GM18951 (cell line): ENCODE measurements around the gene FAM76B.
"Not testable (repeated sequence)": the region's sequence is repeated elsewhere in the genome, so short reads cannot be mapped to it uniquely, and the experiment has no call there.

Experiments used
- POLR2A ChIP-seq: IDR thresholded peaks from 4 replicates; pipeline ENCODE4 v1.6.1; 2011; ENCODE audit warnings: mild to moderate bottlenecking; ENCODE audit not compliant: insufficient read length, insufficient read depth; ENCODE audit errors: extremely low read depth
- in situ Hi-C: fragments of 300-500 bp; cut with MboI; formaldehyde crosslinking; loops from one replicate; pipeline ENCODE4 v1.12.0; 2022; ENCODE audit warnings: low sequenced_read_pairs, mixed read lengths, inconsistent platforms; ENCODE audit not compliant: unreplicated experiment

FAM76B gene

GRCh38 chr11:95789506-95790122 lies at the start of gene FAM76B:
TSS of gene FAM76B (minus strand) at chr11:95789782. CDS start at chr11:95789478, 304 bp downstream.
- in situ Hi-C loops: no loop called here
- peak; percentile 80 for TF ChIP-seq POLR2A

GRCh38 chr11:95835768-95836488 lies 46.3 kb upstream of the FAM76B start:
- in situ Hi-C loops: loop anchor here (25.0 kb wide), 1 partner anchor 551 kb away; the partner anchor contains the start of genes CCDC82 and JRKL
- no peak for TF ChIP-seq POLR2A

GRCh38 chr11:95835351-95835750 lies 45.8 kb upstream of the FAM76B start:
- in situ Hi-C loops: loop anchor here (25.0 kb wide), 1 partner anchor 552 kb away; the partner anchor contains the start of genes CCDC82 and JRKL
- TF ChIP-seq POLR2A: no peak

GRCh38 chr11:95833378-95833777 lies 43.8 kb upstream of the FAM76B start:
- no peak for TF ChIP-seq POLR2A
- in situ Hi-C loops: loop anchor here (25.0 kb wide), 1 partner anchor 554 kb away; the partner anchor contains the start of genes CCDC82 and JRKL

- TF ChIP-seq POLR2A: no peak
- in situ Hi-C loops: loop anchor here (25.0 kb wide), 1 partner anchor 555 kb away; the partner anchor contains the start of genes CCDC82 and JRKL
Measured at GRCh38 chr11:95832763-95833162, 43.2 kb upstream of the FAM76B start.

GRCh38 chr11:95831198-95831883 lies 41.8 kb upstream of the FAM76B start:
- TF ChIP-seq POLR2A: no peak
- in situ Hi-C loops: loop anchor here (25.0 kb wide), 1 partner anchor 556 kb away; the partner anchor contains the start of genes CCDC82 and JRKL

GRCh38 chr11:95829580-95830259 lies 40.1 kb upstream of the FAM76B start:
- in situ Hi-C loops: loop anchor here (25.0 kb wide), 1 partner anchor 558 kb away; the partner anchor contains the start of genes CCDC82 and JRKL
- TF ChIP-seq POLR2A: no peak

GRCh38 chr11:95827696-95828095 lies 38.1 kb upstream of the FAM76B start:
- TF ChIP-seq POLR2A: no peak
- in situ Hi-C loops: loop anchor here (25.0 kb wide), 1 partner anchor 560 kb away; the partner anchor contains the start of genes CCDC82 and JRKL

- in situ Hi-C loops: no loop called here
- no peak for TF ChIP-seq POLR2A
Measured at GRCh38 chr11:95821640-95822039, 32.1 kb upstream of the FAM76B start.

GRCh38 chr11:95816037-95816436 lies 26.5 kb upstream of the FAM76B start:
- in situ Hi-C loops: no loop called here
- TF ChIP-seq POLR2A: no peak

GRCh38 chr11:95811052-95811451 lies 21.5 kb upstream of the FAM76B start:
- in situ Hi-C loops: not testable (repeated sequence)

GRCh38 chr11:95806464-95806863 lies 16.9 kb upstream of the FAM76B start:
- in situ Hi-C loops: not testable (repeated sequence)

- no peak for TF ChIP-seq POLR2A
- in situ Hi-C loops: no loop called here
Measured at GRCh38 chr11:95805869-95806268, 16.3 kb upstream of the FAM76B start.

GRCh38 chr11:95803973-95804372 lies 14.4 kb upstream of the FAM76B start:
- in situ Hi-C loops: no loop called here
- TF ChIP-seq POLR2A: no peak
